ENCODE results near the gene CLSTN2. TPM values are rescaled to one million over a fixed set of nuclear protein-coding genes. Genes with fewer than 3 reads are reported as not detected.

CLSTN2 gene
- total and polyA plus RNA-seq, 8 donors = 0.31 to 1.1 (median 0.61) TPM

DNA sequence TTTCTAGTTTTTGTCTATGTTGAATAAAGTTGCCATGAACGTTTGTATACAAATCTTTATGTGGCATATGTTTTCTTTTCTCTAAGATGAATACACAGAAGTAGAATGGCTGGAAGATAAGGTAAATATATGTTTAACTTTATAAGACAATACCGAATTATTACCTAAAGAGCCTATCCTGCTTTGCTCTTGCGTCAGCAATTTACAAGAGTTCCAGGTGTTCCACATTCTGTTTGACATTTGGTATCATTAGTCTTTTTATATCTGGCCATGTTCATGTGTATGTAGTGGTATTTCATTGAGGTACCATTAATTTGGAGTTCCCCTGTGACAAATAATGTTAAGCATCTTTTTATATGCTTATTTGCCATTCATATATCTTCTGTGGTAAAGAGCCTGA, 668.8 kb downstream of the CLSTN2 start:
- intact Hi-C loops (cut with DNase I) = no loop called here
- no peak overlapping the region for H3K27ac ChIP-seq
- no peaks in the 10 kb centered on the region for H3K4me1 ChIP-seq
- H3K9me3 ChIP-seq = no peaks in the 10 kb centered on the region
- no peaks in the 10 kb centered on the region for H3K27me3 ChIP-seq
- TF ChIP-seq, protein P1, sequence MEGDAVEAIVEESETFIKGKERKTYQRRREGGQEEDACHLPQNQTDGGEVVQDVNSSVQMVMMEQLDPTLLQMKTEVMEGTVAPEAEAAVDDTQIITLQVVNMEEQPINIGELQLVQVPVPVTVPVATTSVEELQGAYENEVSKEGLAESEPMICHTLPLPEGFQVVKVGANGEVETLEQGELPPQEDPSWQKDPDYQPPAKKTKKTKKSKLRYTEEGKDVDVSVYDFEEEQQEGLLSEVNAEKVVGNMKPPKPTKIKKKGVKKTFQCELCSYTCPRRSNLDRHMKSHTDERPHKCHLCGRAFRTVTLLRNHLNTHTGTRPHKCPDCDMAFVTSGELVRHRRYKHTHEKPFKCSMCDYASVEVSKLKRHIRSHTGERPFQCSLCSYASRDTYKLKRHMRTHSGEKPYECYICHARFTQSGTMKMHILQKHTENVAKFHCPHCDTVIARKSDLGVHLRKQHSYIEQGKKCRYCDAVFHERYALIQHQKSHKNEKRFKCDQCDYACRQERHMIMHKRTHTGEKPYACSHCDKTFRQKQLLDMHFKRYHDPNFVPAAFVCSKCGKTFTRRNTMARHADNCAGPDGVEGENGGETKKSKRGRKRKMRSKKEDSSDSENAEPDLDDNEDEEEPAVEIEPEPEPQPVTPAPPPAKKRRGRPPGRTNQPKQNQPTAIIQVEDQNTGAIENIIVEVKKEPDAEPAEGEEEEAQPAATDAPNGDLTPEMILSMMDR (IDR thresholded peaks at IDR 0.05) = no peak
- H3K36me3 ChIP-seq = no peaks in the 10 kb centered on the region
- H3K4me3 ChIP-seq = no peak overlapping the region
- ATAC-seq = no peak
- DNase-seq = no peak

DNA sequence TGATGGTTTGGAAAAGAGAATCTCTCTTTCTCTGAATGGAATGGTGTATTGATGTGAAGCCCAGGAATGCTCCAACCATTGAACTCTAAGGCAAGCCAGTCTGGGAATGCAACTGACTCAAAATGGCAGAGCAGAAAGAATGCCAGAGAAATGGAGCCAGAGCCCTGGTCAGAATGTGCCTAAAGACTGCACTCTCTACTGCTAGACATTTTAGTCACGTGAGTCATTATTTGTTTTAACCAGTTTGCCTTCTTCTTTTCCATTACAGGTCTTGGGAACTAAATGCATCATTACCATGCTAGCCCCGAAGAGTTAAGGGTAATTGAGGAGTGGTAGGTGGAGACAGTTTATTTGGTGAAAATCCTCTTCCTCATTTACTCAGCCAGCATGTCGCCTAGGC, 675.6 kb downstream of the CLSTN2 start:
- DNase-seq (no peak), ATAC-seq (no peak)
- H3K9me3 ChIP-seq = peaks cover 0 to 2% of the 10 kb centered on the region in 2 donors
- no peak overlapping the region for H3K27ac ChIP-seq
- TF ChIP-seq, protein P1 (IDR thresholded peaks at IDR 0.05) = no peak
- H3K4me1 ChIP-seq = no peaks in the 10 kb centered on the region
- H3K4me3 ChIP-seq = no peak overlapping the region
- no peaks in the 10 kb centered on the region for H3K36me3 ChIP-seq
- no peaks in the 10 kb centered on the region for H3K27me3 ChIP-seq
- intact Hi-C loops (cut with DNase I) = no loop called here

DNA sequence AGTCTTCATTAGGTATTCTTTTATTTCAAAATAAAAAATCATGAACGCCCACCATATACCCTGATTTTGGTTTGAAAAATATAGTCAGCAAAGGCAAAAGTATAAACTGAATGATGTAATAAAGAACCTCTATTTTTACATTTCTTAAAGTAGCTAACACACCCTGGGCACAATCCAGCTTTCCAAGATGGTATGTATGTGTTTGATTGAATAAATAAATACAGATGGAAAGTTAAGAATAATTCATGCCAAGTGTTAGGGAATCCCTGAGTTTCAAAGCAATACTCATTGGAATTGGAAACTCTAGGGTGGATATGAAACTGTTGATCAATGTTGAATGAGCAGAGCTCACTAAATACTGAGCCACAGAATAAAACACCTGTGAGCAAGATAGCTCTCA, 679.0 kb downstream of the CLSTN2 start:
- H3K27me3 ChIP-seq = no peaks in the 10 kb centered on the region
- DNase-seq (no peak), ATAC-seq (no peak)
- no peaks in the 10 kb centered on the region for H3K4me1 ChIP-seq
- no peaks in the 10 kb centered on the region for H3K36me3 ChIP-seq
- intact Hi-C loops (cut with DNase I) = no loop called here
- TF ChIP-seq, protein P1 (IDR thresholded peaks at IDR 0.05) = no peak
- H3K27ac ChIP-seq = no peak overlapping the region
- no peak overlapping the region for H3K4me3 ChIP-seq
- peaks cover 0 to 17% of the 10 kb centered on the region in 2 donors for H3K9me3 ChIP-seq

DNA sequence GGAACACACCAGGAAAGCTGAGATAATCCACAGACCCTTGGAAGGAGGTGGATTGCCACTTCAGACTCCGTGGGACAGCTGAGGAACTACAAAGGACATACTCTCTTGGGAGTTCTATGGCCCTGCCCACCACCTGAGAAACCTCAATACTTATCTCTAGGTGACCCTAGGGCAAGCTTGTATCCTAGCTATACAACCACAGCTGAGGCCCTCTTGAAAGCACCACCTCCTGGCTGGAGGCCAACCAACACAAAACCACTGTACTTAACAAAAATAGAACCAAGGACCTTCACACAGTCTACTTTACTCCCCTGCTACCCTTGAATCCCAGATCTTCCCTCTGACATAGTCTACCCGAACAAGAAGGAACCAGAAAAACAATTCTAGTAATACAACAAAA, 682.1 kb downstream of the CLSTN2 start:
- DNase-seq (no peak), ATAC-seq (no peak)
- TF ChIP-seq, protein P1 (IDR thresholded peaks at IDR 0.05) = no peak
- Histone ChIP-seq H3K36me3 (no peaks in the 10 kb centered on the region), H3K4me3 (no peak overlapping the region), H3K27me3 (no peaks in the 10 kb centered on the region), H3K27ac (no peak overlapping the region), H3K4me1 (no peaks in the 10 kb centered on the region), H3K9me3 (peaks cover 0 to 17% of the 10 kb centered on the region in 2 donors)
- intact Hi-C loops (cut with DNase I) = no loop called here

DNA sequence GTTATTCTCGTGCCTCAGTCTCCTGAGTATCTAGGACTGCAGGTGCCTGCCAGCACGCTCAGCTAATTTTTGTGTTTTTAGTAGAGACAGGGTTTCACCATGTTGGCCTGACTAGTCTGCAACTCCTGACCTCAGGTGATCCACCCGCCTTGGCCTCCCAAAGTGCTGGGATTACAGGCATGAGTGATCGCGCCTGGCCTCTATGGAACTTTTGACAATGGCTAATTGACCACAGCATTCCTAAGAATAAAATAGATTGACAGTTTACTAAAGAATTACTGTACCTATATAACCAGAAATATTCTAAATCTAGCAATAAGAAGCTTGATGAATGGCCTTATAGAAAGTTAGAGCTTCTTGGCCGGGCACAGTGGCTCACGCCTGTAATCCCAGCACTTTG, 691.9 kb downstream of the CLSTN2 start:
- DNase-seq (no peak), ATAC-seq (no peak)
- no peaks in the 10 kb centered on the region for H3K36me3 ChIP-seq
- TF ChIP-seq, protein P1 (IDR thresholded peaks at IDR 0.05) = no peak
- no peak overlapping the region for H3K27ac ChIP-seq
- intact Hi-C loops (cut with DNase I) = no loop called here
- H3K9me3 ChIP-seq = no peaks in the 10 kb centered on the region
- no peaks in the 10 kb centered on the region for H3K27me3 ChIP-seq
- no peaks in the 10 kb centered on the region for H3K4me1 ChIP-seq
- H3K4me3 ChIP-seq = no peak overlapping the region
